DOHH2 (cell line): ENCODE data around the gene OPRD1.

ENCODE experiments used
- EZH2phosphoT487 ChIP-seq: fragments of 200-600 bp; sonication (generic); IDR thresholded peaks from 2 replicates; pipeline ENCODE4 v1.6.1; 2017; ENCODE audit warnings: borderline replicate concordance, mild to moderate bottlenecking, antibody characterized with exemption, low read length, moderate library complexity, mixed read lengths
- TF ChIP-seq, protein P1 (sequence below): fragments of 200-600 bp; sonication (generic); IDR thresholded peaks from one replicate; pipeline ENCODE4 v1.5.1; 2014; ENCODE audit warnings: antibody characterized with exemption, mild to moderate bottlenecking, low read depth, low read length; ENCODE audit not compliant: poor library complexity, severe bottlenecking

GRCh38 chr1:28905921-28906666 is 94.1 kb downstream of the OPRD1 start:
- TF ChIP-seq, protein P1, sequence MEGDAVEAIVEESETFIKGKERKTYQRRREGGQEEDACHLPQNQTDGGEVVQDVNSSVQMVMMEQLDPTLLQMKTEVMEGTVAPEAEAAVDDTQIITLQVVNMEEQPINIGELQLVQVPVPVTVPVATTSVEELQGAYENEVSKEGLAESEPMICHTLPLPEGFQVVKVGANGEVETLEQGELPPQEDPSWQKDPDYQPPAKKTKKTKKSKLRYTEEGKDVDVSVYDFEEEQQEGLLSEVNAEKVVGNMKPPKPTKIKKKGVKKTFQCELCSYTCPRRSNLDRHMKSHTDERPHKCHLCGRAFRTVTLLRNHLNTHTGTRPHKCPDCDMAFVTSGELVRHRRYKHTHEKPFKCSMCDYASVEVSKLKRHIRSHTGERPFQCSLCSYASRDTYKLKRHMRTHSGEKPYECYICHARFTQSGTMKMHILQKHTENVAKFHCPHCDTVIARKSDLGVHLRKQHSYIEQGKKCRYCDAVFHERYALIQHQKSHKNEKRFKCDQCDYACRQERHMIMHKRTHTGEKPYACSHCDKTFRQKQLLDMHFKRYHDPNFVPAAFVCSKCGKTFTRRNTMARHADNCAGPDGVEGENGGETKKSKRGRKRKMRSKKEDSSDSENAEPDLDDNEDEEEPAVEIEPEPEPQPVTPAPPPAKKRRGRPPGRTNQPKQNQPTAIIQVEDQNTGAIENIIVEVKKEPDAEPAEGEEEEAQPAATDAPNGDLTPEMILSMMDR, result no peak
- no peak for TF ChIP-seq EZH2phosphoT487
